Lower lobe of right lung (tissue), 2 donors: ENCODE data around the gene GPNMB. TPM values are rescaled to one million over a fixed set of nuclear protein-coding genes. Genes with fewer than 3 reads are reported as not detected.

Experiments
- ATAC-seq, 2 donors: fragments of 200-7000 bp; cut with Tn5 transposase; one replicate each; pipeline ENCODE4 v1.9.1; 2020 to 2022; ENCODE audit warnings: mild to moderate bottlenecking in 2 of 2, moderate library complexity in 2 of 2
- DNase-seq: peaks from one replicate; pipeline ENCODE4 v3.0.0-alpha.2; 2020
- H3K27ac ChIP-seq: fragments of 200-600 bp; one replicate; pipeline ENCODE4 v1.8.0; 2022
- H3K27me3 ChIP-seq: fragments of 200-600 bp; one replicate; pipeline ENCODE4 v1.8.0; 2022; ENCODE audit warnings: low read depth
- H3K36me3 ChIP-seq: fragments of 200-600 bp; one replicate; pipeline ENCODE4 v1.8.0; 2022; ENCODE audit warnings: mild to moderate bottlenecking
- H3K4me1 ChIP-seq: fragments of 200-600 bp; one replicate; pipeline ENCODE4 v1.8.0; 2022
- H3K4me3 ChIP-seq: fragments of 200-600 bp; one replicate; pipeline ENCODE4 v1.8.0; 2022; ENCODE audit warnings: mild to moderate bottlenecking
- H3K9me3 ChIP-seq: fragments of 200-600 bp; one replicate; pipeline ENCODE4 v1.8.0; 2022
- CTCF ChIP-seq: fragments of 200-600 bp; IDR thresholded peaks from one replicate; pipeline ENCODE4 v1.8.0; 2022; ENCODE audit warnings: antibody characterized with exemption, mild to moderate bottlenecking
- intact Hi-C: fragments of 100-400 bp; cut with DNase I; formaldehyde crosslinking; loops from one replicate; pipeline ENCODE4 v1.11.0; 2022
- total RNA-seq: library from RNA; stranded (reverse); fragmentation: NEBNext Ultra II Directional; extraction: Animal tissue kit (Norgen Biotek cat#: 25700); gene quantifications from one replicate; pipeline ENCODE4 v1.2.1, GENCODE V29; 2021
- donor health status: DM: no; HTN: yes; CAD: no; lungs with severe emphysema.

The GPNMB gene
- total RNA-seq, 1 donor from 2014 or later = 452 TPM

GRCh38 chr7:23239698-23240097 lies 6.9 kb upstream of the GPNMB start:
- intact Hi-C loops = no loop called here
- DNase-seq (no peak), ATAC-seq (no peak)
- no peak for TF ChIP-seq CTCF
- H3K4me1 ChIP-seq = no peaks in the 10 kb centered on the region
- H3K27me3 ChIP-seq = peaks cover 6% of the 10 kb centered on the region
- H3K36me3 ChIP-seq = no peaks in the 10 kb centered on the region
- no peaks in the 10 kb centered on the region for H3K9me3 ChIP-seq
- H3K27ac ChIP-seq = no peak overlapping the region
- H3K4me3 ChIP-seq = no peak overlapping the region

GRCh38 chr7:23242321-23242720 lies 4.3 kb upstream of the GPNMB start:
- Histone ChIP-seq H3K27ac (no peak overlapping the region), H3K36me3 (no peaks in the 10 kb centered on the region), H3K4me3 (no peak overlapping the region), H3K27me3 (peaks cover 12% of the 10 kb centered on the region), H3K9me3 (no peaks in the 10 kb centered on the region), H3K4me1 (no peaks in the 10 kb centered on the region)
- no peak for TF ChIP-seq CTCF
- intact Hi-C loops = no loop called here
- DNase-seq (no peak), ATAC-seq (peak in 1 of 2 donors; percentile 61)

GRCh38 chr7:23242935-23243334 lies 3.6 kb upstream of the GPNMB start:
- intact Hi-C loops = no loop called here
- no peak for DNase-seq
- no peak for ATAC-seq
- no peak for TF ChIP-seq CTCF
- no peaks in the 10 kb centered on the region for H3K36me3 ChIP-seq
- H3K27ac ChIP-seq = no peak overlapping the region
- H3K4me3 ChIP-seq = no peak overlapping the region
- H3K9me3 ChIP-seq = no peaks in the 10 kb centered on the region
- H3K4me1 ChIP-seq = no peaks in the 10 kb centered on the region
- H3K27me3 ChIP-seq = peaks cover 18% of the 10 kb centered on the region

- H3K36me3 ChIP-seq = no peaks in the 10 kb centered on the region
- intact Hi-C loops = no loop called here
- no peak for DNase-seq
- no peaks in the 10 kb centered on the region for H3K9me3 ChIP-seq
- no peak for TF ChIP-seq CTCF
- no peaks in the 10 kb centered on the region for H3K4me1 ChIP-seq
- peak overlapping the region; percentile 53 for H3K4me3 ChIP-seq
- H3K27ac ChIP-seq = peak overlapping the region; percentile 74
- ATAC-seq = peak; percentile 23 to 39
- peaks cover 19% of the 10 kb centered on the region for H3K27me3 ChIP-seq
Observed at GRCh38 chr7:23247046-23247602, 549 bp downstream of the GPNMB start.

- peak overlapping the region; percentile 53 for H3K4me3 ChIP-seq
- no peaks in the 10 kb centered on the region for H3K9me3 ChIP-seq
- TF ChIP-seq CTCF = no peak
- no peaks in the 10 kb centered on the region for H3K36me3 ChIP-seq
- ATAC-seq = peak; percentile 81 to 85
- intact Hi-C loops = no loop called here
- H3K27me3 ChIP-seq = peaks cover 19% of the 10 kb centered on the region
- peak overlapping the region; percentile 74 for H3K27ac ChIP-seq
- H3K4me1 ChIP-seq = no peaks in the 10 kb centered on the region
- DNase-seq = peak; percentile 74
Observed at GRCh38 chr7:23247603-23248335, 1.2 kb downstream of the GPNMB start.
